ENCODE data around the gene FBN1.

FBN1 gene

GRCh38 chr15:48388910-48389309 is 256.6 kb downstream of the FBN1 start:
- no peak for DNase-seq

DNA sequence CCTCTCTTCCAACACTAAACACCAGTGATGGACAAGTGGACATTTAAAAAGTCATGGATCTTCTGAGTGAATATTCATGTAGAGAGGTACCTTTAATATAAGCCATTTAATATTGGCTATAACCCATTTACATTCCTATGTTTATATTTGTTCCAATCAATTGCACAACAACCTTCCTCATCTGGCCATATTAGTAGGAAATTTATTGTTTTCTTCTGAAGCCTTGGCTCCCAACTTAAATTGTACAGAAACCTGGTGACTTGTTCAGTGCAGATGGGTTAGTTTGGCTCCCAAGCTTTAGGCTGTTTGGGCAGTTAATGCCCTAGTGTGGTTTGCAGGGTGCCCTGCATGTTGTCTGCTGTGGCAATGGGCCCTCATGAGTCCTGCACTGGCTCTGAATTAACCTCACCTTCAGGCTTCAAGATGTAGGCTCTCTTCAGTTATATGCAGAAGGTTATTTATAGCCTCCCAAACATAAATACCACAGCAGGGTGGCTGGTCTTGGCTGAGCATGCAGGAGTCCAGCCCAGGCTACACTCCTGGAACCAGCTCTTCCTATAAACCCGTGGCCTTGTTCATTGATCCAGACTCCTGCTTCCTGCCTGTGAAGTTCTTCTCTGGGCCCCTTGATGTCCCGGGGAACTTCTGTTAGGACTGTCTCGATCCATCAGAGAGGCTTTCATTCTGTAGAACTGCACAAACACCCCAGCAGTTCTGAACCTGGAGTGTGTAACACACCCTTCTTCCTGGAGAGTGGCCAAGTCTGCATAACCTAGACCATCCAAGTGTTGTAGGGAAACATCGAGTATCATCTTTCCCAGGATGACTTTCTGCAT is 257.3 kb downstream of the FBN1 start:
- DNase-seq = no peak

- DNase-seq = no peak
Measured at GRCh38 chr15:48385031-48385830, 260.3 kb downstream of the FBN1 start.

DNA sequence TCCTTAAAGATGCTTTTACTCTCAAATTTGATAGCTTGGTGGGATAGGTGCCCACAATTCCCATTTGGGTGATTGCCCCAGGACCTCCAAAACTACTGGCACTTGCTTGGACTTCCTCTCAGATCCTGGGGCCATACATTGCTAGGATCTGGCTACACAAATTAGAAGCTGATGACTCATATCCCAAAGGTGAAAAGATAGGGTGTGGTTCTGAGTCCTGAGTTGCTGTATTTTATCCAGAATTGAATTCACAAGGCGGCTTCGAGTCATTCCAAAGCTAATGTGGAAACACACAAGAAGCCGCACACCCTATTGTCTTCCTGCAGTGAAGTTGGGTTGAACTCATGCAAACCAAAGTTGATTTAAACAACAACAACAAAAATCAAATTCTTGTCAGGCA is 260.9 kb downstream of the FBN1 start:
- no peak for DNase-seq

DNA sequence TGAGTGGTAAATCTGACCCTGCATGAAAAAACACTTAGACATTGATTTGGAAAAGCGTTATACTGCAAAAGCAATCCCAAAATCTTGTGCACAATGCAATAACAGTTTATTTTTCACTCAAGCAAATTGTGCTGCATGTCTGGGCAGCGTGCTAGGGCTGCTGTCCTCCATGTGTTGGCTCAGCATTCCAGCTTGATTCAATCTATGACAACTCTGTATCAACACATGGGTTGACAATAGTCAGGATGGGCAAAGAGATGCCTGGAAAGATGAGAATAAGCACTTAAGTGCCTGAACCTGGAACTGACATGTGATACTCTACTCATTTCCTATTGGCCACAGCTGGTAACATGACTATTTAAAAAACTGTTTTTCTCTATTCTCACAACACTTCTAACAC is 262.5 kb downstream of the FBN1 start:
- DNase-seq = no peak

DNA sequence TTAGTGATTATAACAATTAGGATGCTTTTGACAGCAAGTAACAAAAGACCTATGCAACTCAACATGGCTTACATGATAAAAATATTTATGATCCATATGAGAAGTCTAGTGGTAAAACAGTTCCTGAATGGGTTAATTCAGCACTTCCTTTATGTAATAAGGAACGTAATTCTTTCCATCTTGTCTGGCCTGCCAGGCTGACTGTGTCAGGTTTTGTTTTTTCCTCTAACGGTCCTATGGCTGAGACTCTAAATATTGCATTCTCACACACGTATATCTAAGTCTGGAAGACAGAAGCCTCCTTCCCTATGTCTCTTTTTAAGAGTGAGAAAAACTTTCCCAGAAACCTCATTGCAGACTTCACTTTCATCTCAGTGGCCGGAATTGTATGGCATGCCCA is 263.6 kb downstream of the FBN1 start:
- DNase-seq = no peak

GRCh38 chr15:48380198-48380597 is 265.3 kb downstream of the FBN1 start:
- no peak for DNase-seq

DNA sequence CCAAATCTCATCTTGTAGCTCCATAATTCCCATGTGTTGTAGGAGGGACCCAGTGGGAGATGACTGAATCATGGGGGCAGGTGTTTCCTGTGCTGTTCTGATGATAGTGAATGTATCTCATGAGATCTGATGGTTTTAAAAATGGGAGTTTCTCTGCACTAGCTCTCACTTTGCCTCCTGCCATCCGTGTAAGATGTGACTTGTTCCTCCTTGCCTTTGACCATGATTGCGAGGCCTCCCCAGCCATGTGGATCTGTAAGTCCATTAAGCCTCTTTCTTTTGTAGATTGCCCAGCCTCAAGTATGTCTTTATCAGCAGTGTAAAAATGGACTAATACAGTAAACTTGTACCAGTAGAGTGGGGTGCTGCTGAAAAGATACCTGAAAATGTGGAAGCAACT is 269.7 kb downstream of the FBN1 start:
- no peak for DNase-seq

- DNase-seq = no peak
Measured at GRCh38 chr15:48374472-48374871, 271.0 kb downstream of the FBN1 start.

DNA sequence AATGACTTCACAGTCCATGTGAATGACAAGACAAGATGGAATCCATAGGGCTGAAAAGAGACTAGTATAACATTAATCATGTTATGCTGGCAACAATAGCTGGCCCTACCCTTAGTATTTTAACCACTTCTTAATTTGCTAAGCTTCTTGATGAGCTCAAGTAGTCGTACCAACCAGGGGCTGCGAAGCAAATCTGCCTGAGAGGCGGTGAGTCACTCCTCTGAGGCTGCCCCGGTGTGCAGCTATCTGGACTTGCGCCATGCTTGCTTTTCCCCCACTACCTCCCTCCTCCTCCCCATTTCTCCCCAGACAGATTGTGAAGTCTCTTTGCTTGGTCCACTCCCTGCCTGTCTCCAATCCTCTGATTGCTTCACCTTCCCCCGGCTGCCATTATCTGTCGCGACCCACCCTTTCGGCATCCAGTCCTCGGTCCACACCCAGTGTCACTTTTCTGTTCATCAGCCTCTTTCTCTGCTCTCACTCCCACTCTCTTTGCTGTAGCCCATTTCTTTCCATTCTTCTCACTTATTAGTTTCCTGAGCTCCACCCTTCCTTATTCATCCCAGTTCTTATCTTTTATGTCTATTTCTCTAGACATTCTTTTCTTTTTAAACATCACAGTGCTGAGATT is 271.6 kb downstream of the FBN1 start:
- DNase-seq = no peak

DNA sequence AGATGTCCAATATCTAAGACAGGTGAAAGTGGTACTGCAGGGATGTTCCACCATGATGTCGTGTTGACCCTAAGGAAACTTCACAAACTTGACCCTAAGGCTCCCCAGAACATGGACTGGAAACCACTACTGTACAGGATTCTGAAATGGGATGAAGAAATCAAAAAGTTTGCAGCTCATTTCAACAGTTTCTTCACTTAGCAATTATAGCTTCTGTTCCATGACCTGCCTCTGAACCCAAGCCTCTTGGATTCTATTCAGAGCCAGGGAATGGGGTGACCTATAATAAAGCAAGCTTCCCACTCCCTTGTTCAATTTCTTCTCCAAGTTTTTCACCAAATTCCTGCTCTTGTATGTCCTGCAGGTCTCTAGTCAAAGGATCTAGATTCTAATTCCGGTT is 273.5 kb downstream of the FBN1 start:
- DNase-seq = no peak

GRCh38 chr15:48371550-48371949 is 274.0 kb downstream of the FBN1 start:
- no peak for DNase-seq

GRCh38 chr15:48370460-48370859 is 275.0 kb downstream of the FBN1 start:
- no peak for DNase-seq

DNA sequence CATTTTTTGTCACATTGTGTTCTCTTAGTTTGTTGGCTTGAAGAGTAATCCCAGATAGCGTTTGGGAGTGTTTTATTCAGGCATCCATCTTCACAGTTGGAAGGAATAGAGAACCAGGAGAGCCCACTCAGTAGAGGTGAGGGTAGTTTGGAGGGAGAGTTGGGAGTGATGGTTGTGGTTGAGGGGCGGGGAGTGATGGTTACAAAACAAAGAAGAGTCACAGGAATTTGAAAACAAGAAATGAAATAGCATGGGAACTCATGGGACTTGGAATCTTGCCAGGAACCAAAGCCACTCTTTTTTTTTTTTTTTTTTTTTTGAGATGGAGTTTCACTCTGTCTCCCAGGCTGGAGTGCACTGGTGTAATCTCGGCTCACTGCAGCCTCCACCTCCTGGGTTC is 278.0 kb downstream of the FBN1 start:
- DNase-seq = no peak

- DNase-seq = no peak
Measured at GRCh38 chr15:48366584-48367312, 278.8 kb downstream of the FBN1 start.

DNA sequence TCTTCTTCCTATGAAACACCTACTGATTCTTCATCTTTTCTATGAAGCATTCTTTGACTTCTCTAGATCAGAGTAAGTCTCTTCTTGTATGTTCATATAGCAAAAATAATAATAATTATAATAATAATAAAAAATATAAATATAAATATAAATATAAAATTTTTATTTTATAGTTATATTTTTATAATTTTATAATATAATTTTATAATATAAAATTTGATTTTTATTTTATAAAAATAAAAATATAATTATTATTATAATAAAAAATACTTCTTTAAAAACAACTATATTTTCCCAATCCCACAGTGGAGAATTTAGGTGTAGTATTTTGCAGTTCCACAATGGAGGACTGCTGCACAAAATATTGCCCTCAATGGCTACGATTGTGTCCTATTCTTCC is 279.9 kb downstream of the FBN1 start:
- DNase-seq = no peak

DNA sequence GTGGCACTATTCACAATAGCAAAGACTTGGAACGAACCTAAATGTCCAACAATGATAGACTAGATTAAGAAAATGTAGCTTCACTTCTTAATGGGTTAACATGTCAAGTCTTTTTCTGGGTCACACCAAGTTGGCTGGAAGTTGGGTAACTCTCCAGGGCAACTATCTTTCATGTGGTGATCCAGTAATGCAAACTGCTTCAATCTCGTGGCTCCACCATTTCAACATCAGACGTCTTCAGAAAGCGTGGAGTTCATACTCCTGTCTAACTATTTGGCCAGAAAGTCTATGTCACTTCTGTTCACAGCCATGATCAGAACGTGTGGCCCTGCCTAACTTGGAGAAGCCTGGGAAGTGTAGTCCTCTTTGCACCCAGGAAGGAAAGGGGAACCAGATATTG is 282.0 kb downstream of the FBN1 start:
- no peak for DNase-seq

DNA sequence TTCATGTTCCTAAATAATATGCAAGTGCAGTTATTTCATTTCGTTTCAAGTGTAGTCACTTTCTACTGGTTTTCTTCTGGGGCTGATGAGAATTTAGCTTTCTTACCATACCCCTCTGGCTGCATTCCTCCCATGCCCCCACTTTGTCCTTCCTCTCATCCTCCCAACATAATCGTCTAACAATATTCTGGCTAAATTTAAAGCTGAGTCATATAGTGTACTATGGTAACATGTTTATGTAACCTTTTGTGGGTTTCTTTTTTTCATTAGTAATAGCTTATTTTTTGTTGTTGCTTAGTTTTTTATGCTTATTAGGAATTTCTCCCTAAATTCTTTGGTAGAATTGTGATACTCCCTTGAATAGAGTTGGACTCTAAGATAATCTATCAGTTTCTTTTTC is 283.8 kb downstream of the FBN1 start:
- no peak for DNase-seq

DNA sequence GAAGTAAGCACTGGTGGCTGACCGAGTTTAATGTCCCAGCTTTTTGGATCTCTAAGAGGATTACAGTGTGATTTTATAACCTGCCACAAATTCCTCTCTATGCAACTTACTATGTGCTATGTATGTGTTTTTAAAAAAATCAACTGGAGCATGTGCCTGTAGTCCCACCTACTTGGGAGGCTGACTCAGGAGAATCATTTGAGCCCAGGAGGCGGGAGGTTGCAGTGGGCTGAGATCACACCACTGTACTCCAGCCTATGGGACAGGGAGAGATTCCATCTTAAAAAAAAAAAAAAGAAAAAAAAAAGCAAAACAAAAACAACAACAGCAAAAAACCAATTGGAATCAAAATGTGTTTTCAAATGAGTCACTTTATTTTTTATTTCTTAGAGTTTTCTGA is 284.7 kb downstream of the FBN1 start:
- DNase-seq = no peak
